ENCODE results near the gene TLE6. TPM values are rescaled to one million over a fixed set of nuclear protein-coding genes. Genes with fewer than 3 reads are reported as not detected.

The TLE6 gene
- total RNA-seq, 1 donor from 2014 or later = 4.2 TPM

DNA sequence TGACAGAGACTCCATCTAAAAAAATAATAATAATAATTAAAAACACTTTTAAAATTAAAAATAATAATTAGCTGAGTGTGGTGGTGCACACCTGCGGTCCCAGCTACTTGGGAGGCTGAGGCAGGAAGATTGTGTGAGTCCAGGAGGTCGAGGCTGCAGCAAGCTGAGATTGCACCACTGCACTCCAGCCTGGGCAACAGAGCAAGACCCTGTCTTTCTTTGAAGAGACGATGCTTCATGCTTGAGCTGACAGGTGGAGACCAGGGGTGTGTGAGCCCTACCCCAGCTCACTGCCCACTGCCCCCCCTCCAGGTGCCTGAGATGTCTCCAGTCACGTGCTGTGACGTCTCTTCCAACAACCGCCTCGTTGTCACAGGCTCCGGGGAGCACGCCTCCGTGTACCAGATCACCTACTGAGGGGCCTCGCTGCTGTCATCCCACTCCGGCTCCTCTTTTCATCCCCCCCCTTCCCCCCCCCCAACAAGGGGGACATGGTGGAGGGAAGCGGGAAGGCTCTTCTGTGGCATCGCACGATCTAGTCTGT, 17.3 kb downstream of the TLE6 start:
- no peak for TF ChIP-seq CTCF (IDR thresholded peaks at IDR 0.05)
- no peaks in the 10 kb centered on the region for H3K27me3 ChIP-seq (ENCODE audit: low read depth)
- H3K27ac ChIP-seq = no peak overlapping the region
- H3K4me3 ChIP-seq = no peak overlapping the region
- ATAC-seq (no peak), DNase-seq (no peak)
- no peaks in the 10 kb centered on the region for H3K4me1 ChIP-seq
- peaks cover 17% of the 10 kb centered on the region for H3K36me3 ChIP-seq
- no peaks in the 10 kb centered on the region for H3K9me3 ChIP-seq
- intact Hi-C loops (cut with DNase I) = no loop called here

- Histone ChIP-seq H3K9me3 (no peaks in the 10 kb centered on the region), H3K27me3 (ENCODE audit: low read depth) (no peaks in the 10 kb centered on the region), H3K4me1 (no peaks in the 10 kb centered on the region), H3K4me3 (no peak overlapping the region), H3K36me3 (peaks cover 41% of the 10 kb centered on the region), H3K27ac (no peak overlapping the region)
- ATAC-seq = no peak
- intact Hi-C loops (cut with DNase I) = no loop called here
- no peak for TF ChIP-seq CTCF (IDR thresholded peaks at IDR 0.05)
- no peak for DNase-seq
These were observed 20.4 kb downstream of the TLE6 start for GRCh38 chr19:2997720-2998119.

DNA sequence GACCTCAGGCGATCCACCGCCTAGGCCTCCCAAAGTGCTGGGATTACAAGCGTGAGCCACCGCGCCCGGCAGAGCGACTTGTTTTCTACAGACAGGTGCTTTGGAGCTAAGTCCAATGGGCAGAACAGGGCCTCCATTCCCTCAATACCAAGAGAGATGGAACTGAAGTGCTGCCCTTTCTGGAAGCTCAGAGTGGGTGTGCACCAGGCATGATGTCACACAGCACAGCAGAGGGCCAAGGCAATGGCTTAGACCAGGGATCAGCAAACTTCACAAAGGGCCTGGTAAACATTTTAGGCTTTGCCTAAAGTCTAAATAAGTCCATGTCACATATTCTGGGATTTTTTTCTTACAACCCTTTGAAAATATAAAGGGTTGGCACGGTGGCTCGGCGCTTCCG, 21.3 kb downstream of the TLE6 start:
- ATAC-seq (no peak), DNase-seq (no peak)
- TF ChIP-seq CTCF (IDR thresholded peaks at IDR 0.05) = no peak
- no peak overlapping the region for H3K4me3 ChIP-seq
- no peaks in the 10 kb centered on the region for H3K27me3 ChIP-seq (ENCODE audit: low read depth)
- H3K4me1 ChIP-seq = no peaks in the 10 kb centered on the region
- H3K27ac ChIP-seq = no peak overlapping the region
- H3K36me3 ChIP-seq = peaks cover 42% of the 10 kb centered on the region
- intact Hi-C loops (cut with DNase I) = no loop called here
- no peaks in the 10 kb centered on the region for H3K9me3 ChIP-seq

DNA sequence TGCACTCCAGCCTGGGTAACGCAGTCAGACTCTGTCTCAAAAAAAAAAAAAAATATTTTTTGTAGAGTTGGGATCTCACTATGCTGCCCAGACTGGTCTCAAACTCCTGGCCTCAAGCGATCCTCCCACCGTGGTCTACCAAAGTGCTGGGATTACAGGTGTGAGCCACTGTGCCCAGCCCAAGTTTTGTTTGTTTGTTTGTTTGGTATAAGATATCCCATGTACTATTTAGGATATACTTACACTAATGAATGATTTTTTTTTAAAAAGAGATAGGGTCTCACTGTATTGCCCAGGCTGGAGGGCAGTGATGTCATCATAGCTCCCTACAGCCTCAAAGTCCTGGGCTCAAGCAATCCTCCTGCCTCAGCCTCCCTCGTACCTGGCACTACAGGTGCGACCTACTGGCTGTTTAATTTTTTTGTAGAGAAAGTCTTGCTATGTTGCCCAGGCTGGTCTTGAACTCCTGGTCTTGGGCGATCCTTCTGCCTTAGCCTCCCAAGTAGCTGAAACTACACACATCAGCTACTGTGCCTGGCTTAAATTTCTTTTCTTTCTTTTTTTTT, 24.0 kb downstream of the TLE6 start:
- intact Hi-C loops (cut with DNase I) = no loop called here
- DNase-seq (no peak), ATAC-seq (no peak)
- TF ChIP-seq CTCF (IDR thresholded peaks at IDR 0.05) = no peak
- no peaks in the 10 kb centered on the region for H3K9me3 ChIP-seq
- no peaks in the 10 kb centered on the region for H3K4me1 ChIP-seq
- H3K27ac ChIP-seq = no peak overlapping the region
- H3K4me3 ChIP-seq = no peak overlapping the region
- H3K36me3 ChIP-seq = peaks cover 56% of the 10 kb centered on the region
- no peaks in the 10 kb centered on the region for H3K27me3 ChIP-seq (ENCODE audit: low read depth)

GRCh38 chr19:3003046-3003445, 25.7 kb downstream of the TLE6 start:
- intact Hi-C loops (cut with DNase I) = no loop called here

More at GRCh38 chr19:3003046-3003445, 25.7 kb downstream of the TLE6 start:
- H3K4me1 ChIP-seq = no peaks in the 10 kb centered on the region
- no peak overlapping the region for H3K4me3 ChIP-seq
- DNase-seq (no peak), ATAC-seq (no peak)
- no peaks in the 10 kb centered on the region for H3K9me3 ChIP-seq
- H3K27me3 ChIP-seq (ENCODE audit: low read depth) = no peaks in the 10 kb centered on the region
- no peak overlapping the region for H3K27ac ChIP-seq
- peaks cover 60% of the 10 kb centered on the region for H3K36me3 ChIP-seq
- TF ChIP-seq CTCF (IDR thresholded peaks at IDR 0.05) = no peak

Measured in lower lobe of right lung (tissue), 2 donors.